GM10266 (cell line): ENCODE results near the gene PCDH9.

ENCODE experiments used
- DNase-seq: peaks from one replicate; pipeline ENCODE4 v3.0.0; 2012; ENCODE audit errors: extremely low spot score
- CTCF ChIP-seq: IDR thresholded peaks from 2 replicates; pipeline ENCODE4 v1.5.1; 2012; ENCODE audit warnings: mild to moderate bottlenecking, low read depth; ENCODE audit not compliant: control insufficient read depth, insufficient read depth; ENCODE audit errors: missing control alignments

The PCDH9 gene

GRCh38 chr13:66462187-66462586 lies 767.9 kb downstream of the PCDH9 start:
- no peak for TF ChIP-seq CTCF
- no peak for DNase-seq

DNA sequence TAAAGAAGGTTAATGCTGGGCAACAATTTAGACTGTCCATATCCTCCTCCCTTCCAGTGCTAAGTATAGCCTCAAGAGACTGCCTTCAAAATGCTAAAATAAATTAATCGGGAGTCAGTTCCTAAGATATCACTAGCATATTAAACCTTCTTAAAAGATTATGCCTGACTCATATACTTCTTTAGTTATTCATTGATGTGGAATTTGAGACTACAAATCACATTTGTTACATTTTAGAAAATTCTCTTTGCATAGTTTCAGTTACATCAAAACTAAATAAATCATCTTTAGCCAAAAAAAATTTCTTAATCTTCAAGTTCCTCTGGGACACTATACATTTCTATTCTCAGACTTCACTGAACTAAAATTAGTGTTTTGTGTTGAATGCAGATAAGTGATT lies 769.1 kb downstream of the PCDH9 start:
- no peak for DNase-seq
- no peak for TF ChIP-seq CTCF

DNA sequence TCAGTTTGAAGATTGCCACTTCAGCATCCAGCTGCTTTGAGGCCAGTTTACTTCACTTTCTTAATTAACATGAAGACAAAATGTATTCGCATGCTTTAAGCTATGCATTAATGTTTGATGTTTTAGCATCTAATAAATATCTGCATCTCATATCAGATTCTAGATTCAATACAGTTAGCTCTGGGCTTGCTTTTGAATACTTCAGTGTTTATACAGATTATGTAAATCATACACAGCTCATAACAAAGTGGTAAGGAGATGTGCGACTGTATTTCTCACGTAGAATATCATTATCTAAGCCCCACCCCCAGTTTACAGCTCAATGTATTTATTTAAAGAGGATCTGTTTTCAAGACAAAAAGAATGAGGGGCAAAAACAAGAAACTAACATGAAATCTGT lies 770.5 kb downstream of the PCDH9 start:
- DNase-seq: no peak
- TF ChIP-seq CTCF: no peak

- TF ChIP-seq CTCF: no peak
- DNase-seq: no peak
Measured at GRCh38 chr13:66459143-66459542, 771.0 kb downstream of the PCDH9 start.

GRCh38 chr13:66446413-66446812 lies 783.7 kb downstream of the PCDH9 start:
- DNase-seq: no peak
- no peak for TF ChIP-seq CTCF

DNA sequence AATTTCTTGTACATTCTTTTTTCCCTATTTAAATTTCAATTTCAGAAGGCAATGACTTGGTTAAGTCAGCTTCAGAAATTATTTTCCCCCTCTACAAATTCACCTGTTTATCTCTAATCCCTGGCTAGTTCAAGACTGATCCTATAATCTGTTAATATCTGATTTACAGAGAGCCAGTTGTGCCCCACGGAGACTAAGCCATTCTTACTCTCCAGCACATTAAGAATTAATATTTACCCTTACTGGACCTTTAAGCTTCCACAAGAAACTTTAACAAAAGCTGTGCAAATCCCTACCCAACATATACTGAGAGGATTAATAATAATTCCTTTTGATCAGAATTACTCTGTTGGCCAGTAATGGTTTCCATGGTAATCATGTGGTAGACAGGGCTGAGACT lies 786.2 kb downstream of the PCDH9 start:
- no peak for TF ChIP-seq CTCF
- DNase-seq: no peak

DNA sequence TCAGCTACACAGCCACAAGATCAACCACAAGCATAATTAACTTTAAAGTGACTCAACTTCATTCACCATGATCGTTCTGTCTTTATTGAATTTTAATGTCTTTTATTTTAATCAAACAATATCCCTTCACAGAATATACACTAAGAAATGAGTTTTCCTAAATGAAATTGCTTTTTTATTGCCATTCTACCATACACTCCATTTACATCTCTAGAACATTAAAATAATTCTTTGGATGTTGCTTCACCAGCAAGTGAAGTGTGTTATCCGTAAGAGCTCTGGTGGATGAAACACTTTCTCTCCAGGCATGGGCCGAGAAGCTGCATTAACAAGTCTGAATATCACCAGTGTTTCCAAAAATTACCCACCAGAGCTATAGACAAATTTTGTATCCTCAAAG lies 789.2 kb downstream of the PCDH9 start:
- TF ChIP-seq CTCF: no peak
- DNase-seq: no peak

GRCh38 chr13:66430728-66431127 lies 799.4 kb downstream of the PCDH9 start:
- no peak for TF ChIP-seq CTCF
- DNase-seq: no peak
